K562 (cell line): ENCODE measurements around the gene DTWD2. TPM values are rescaled to one million over a fixed set of nuclear protein-coding genes. Genes with fewer than 3 reads are reported as not detected.

Experiments used
- ATF3 ChIP-seq, 2 experiments: fragments of 450-650 bp in 1 of 2; sonication (generic) in 1 of 2; formaldehyde crosslinking in 1 of 2; IDR thresholded peaks in 1 of 2; conservative IDR thresholded peaks in 1 of 2; 2 replicates each; pipeline versions ENCODE4 v1.6.1 to v1.8.1; 2016 to 2023; ENCODE audit warnings: mild to moderate bottlenecking in 2 of 2, moderate library complexity in 2 of 2, inconsistent platforms in 1 of 2, missing genetic modification reagents in 1 of 2
- BHLHE40 ChIP-seq: IDR thresholded peaks from 2 replicates; pipeline ENCODE4 v1.6.1; 2011; ENCODE audit warnings: low read length, improper control_type of control experiment
- CHD7 ChIP-seq: fragments of 200-600 bp; sonication (generic); IDR thresholded peaks from one replicate; pipeline ENCODE4 v1.6.1; 2012; ENCODE audit warnings: mild to moderate bottlenecking, low read depth, low read length, inconsistent platforms
- HES1 ChIP-seq: fragments of 450-650 bp; IDR thresholded peaks from 2 replicates; pipeline ENCODE4 v1.6.1; 2016; ENCODE audit warnings: low read depth, mild to moderate bottlenecking, moderate library complexity
- MEIS2 ChIP-seq: fragments of 450-650 bp; IDR thresholded peaks from 2 replicates; pipeline ENCODE4 v1.6.1; 2014; ENCODE audit warnings: mild to moderate bottlenecking; ENCODE audit not compliant: partially characterized antibody
- NFE2L1 ChIP-seq: fragments of 450-650 bp; IDR thresholded peaks from 2 replicates; pipeline ENCODE4 v1.6.1; 2016; ENCODE audit warnings: missing genetic modification characterization, low read depth, mild to moderate bottlenecking, missing compliant biosample characterization, moderate library complexity, borderline replicate concordance
- NFRKB ChIP-seq: fragments of 450-650 bp; IDR thresholded peaks from 2 replicates; pipeline ENCODE4 v1.6.1; 2016; ENCODE audit warnings: low read depth
- polyA plus RNA-seq, 8 experiments: library from polyadenylated mRNA; depleted of rRNA in 4 of 8; stranded (reverse) in 5 of 8; unstranded in 3 of 8; fragments of >200 nt; fragmentation: Nextera tagmentation in 2 of 8; fragmentation: Illumina TruSeq in 1 of 8; extraction: Ambion mirVana in 2 of 8; extraction: Trizol in 1 of 8; gene quantifications; 2 replicates each; pipeline versions ENCODE4 v1.2.1 to v1.2.3, GENCODE V29; 2011 to 2014; ENCODE audit warnings: inconsistent platforms in 1 of 8, missing spikeins in 1 of 8
- total RNA-seq, 7 experiments: library from RNA; depleted of rRNA in 6 of 7; stranded (reverse); fragments of >200 nt in 6 of 7; fragmentation: Illumina TruSeq in 2 of 7; extraction: Trizol in 2 of 7; gene quantifications; 2 replicates each; pipeline versions ENCODE4 v1.2.1 to v1.2.3, GENCODE V29; 2011 to 2021; ENCODE audit warnings: low replicate concordance in 1 of 7

The DTWD2 gene
- total and polyA plus RNA-seq, 9 of the 15 experiments (the other 6 are each of a cell fraction or from before 2014, with no cell fraction given), result 0.99 to 10.8 (median 4.1) TPM

- TF ChIP-seq HES1 (no peak), BHLHE40 (peak; percentile 47; the same call in 1 of the 2 replicates), NFE2L1 (no peak), ATF3 (IDR thresholded peaks at IDR 0.05) (peak; percentile 91), ATF3 (CRISPR knock-in tag; conservative IDR thresholded peaks at IDR 0.05) (no peak), MEIS2 (peak; percentile 51), CHD7 (no peak), NFRKB (no peak)
These were observed 43.6 kb upstream of the DTWD2 start (continued) for GRCh38 chr5:119031905-119032304.
